Esophagus muscularis mucosa (tissue), 4 donors: ENCODE results near the gene SLC22A4.

ENCODE experiments used
- EP300 ChIP-seq: sonication (generic); formaldehyde crosslinking; IDR thresholded peaks from one replicate; pipeline ENCODE4 v1.6.1; 2017; ENCODE audit warnings: antibody characterized with exemption
- POLR2A ChIP-seq: fragments of 450-650 bp; IDR thresholded peaks from one replicate; pipeline ENCODE4 v1.6.1; 2017; ENCODE audit warnings: antibody characterized with exemption, moderate library complexity, mild to moderate bottlenecking, low read depth
- POLR2AphosphoS5 ChIP-seq, 2 donors: sonication (generic); formaldehyde crosslinking; IDR thresholded peaks; one replicate each; pipeline ENCODE4 v1.6.1; 2017; ENCODE audit warnings: antibody characterized with exemption in 2 of 2
- TF ChIP-seq, protein P1 (sequence below), 3 experiments: fragments of 200-600 bp in 2 of 3; fragments of 450-650 bp in 1 of 3; sonication (generic) in 2 of 3; IDR thresholded peaks; one replicate each; pipeline ENCODE4 v1.5.1; 2017 to 2019; ENCODE audit warnings: antibody characterized with exemption in 3 of 3, mild to moderate bottlenecking in 2 of 3, moderate library complexity in 1 of 3

DNA sequence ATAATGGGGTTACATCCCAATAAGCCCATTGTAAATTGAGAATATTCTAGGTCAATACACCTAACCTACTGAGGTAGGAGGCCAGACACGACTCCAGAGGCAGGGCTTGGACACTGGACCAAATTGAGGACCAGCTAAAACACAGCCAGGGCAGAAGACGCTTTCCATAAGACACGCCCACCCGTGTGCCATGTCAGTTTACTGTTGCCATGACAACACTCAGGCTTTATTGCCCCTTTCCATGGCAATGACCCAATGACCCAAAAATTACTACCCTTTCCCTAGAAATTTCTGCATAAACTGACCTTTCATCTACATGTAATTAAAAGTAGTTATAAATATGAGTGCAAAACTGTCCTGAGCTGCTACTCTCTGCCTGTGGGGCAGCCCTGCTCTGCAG is 31.5 kb downstream of the SLC22A4 start:
- no peak for TF ChIP-seq POLR2A
- no peak for TF ChIP-seq POLR2AphosphoS5 (IDR thresholded peaks at IDR 0.05)
- TF ChIP-seq, protein P1, sequence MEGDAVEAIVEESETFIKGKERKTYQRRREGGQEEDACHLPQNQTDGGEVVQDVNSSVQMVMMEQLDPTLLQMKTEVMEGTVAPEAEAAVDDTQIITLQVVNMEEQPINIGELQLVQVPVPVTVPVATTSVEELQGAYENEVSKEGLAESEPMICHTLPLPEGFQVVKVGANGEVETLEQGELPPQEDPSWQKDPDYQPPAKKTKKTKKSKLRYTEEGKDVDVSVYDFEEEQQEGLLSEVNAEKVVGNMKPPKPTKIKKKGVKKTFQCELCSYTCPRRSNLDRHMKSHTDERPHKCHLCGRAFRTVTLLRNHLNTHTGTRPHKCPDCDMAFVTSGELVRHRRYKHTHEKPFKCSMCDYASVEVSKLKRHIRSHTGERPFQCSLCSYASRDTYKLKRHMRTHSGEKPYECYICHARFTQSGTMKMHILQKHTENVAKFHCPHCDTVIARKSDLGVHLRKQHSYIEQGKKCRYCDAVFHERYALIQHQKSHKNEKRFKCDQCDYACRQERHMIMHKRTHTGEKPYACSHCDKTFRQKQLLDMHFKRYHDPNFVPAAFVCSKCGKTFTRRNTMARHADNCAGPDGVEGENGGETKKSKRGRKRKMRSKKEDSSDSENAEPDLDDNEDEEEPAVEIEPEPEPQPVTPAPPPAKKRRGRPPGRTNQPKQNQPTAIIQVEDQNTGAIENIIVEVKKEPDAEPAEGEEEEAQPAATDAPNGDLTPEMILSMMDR (IDR thresholded peaks at IDR 0.05), result no peak
- TF ChIP-seq EP300, result no peak
